GM19023 (cell line): ENCODE results near the gene SRC.
"Not testable (repeated sequence)": the region's sequence is repeated elsewhere in the genome, so short reads cannot be mapped to it uniquely, and the experiment has no call there.

Source experiments
- ATAC-seq: cut with Tn5 transposase; IDR thresholded peaks from one replicate; pipeline ENCODE4 v1.9.1; 2021; ENCODE audit warnings: mild to moderate bottlenecking, moderate library complexity; ENCODE audit not compliant: unreplicated experiment

The SRC gene

DNA sequence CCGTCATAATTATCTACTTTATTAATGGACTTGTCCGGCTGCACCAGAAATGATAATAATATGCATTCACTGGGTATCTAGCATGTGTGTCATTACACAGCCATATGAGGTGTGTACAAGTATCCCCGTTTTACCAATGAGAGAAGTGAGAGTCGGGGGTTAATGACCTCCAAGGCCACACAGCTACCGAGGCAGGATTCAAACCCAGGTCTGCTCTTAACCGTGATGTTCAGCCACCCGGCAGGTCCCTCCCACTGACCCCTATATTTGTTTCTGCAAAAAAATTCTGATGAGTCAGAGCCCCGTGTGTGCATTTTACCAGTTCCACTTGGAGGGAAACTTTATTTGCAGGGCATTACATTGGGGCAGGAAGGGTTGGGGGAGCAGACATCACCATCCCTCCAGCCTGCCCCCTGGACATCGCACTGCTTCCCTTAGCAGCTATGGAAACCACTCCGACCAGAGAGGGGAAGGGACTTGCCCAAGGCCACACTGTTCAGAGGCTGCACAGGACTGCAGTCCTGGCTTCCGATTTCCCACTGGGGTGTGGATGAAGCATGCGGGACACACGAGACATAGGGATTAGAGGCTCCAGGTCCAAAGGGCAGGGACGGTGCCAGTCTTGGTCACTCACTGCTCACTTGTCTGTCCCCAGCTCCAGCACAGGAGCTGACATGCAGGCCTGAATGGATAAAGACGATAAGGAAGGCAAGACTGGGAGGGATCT, 10.1 kb upstream of the SRC start:
- no peak for ATAC-seq

DNA sequence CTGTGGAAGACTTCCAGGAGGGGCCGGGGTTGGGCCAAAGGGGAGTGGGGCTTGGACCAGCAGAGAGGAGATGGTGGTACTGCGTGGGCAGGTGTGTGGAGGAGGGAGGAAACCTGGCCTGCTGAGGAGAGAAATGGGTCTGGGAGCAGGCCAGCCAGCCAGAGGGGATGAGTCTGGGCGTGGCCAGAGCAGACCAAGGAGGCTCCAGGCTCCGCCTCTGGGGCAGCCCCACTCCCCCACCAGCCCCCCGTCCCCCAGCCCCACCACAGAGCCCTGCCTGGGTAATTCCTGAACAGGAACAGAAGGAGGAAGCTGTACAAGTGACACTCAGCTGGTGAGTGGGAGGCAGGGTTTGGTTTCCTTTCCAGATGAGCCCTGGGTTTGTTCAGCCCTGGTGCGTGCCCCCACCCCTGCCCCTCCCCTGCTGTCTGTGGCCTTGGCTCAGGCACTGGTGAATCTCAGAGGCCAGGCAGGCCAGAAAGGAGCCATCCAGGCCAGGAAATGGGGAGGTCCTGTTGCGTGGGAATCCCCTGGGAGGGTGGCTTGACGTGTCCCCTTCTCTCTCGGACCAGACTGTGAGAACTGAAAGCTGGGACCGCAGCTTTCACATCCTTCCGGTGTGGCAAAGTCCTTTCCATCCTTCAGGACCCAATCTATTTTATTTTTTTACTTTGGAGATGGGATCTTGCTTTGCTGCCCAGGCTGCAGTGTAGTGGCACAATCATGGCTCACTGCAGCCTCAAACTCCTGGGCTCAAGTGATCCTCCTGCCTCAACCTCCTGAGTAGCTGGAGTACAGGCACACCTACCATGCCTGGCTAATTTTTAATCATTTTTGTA, 9.4 kb upstream of the SRC start:
- ATAC-seq: peak; percentile 67

- ATAC-seq: no peak
These were observed 8.5 kb upstream of the SRC start for GRCh38 chr20:37337208-37337991.

DNA sequence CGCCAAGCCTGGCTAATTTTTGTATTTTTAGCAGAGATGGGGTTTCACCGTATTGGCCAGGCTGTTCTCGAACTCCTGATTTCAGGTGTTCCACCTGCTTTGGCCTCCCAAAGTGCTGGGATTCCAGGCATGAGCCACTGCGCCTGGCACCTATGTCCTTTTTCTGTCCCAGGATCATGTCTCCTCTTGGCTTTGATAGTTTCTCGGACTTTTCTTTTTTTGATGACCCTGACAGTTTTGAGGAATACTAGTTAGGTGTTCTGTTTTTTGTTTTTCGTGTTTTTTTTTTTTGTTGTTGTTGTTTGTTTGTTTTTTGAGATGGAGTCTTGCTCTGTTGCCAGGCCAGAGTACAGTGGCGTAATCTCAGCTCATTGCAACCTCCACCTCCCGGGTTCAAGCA, 7.6 kb upstream of the SRC start:
- ATAC-seq: not testable (repeated sequence)

GRCh38 chr20:37339208-37339607, 6.7 kb upstream of the SRC start:
- no peak for ATAC-seq

GRCh38 chr20:37339764-37340109, 6.2 kb upstream of the SRC start:
- not testable (repeated sequence) for ATAC-seq

DNA sequence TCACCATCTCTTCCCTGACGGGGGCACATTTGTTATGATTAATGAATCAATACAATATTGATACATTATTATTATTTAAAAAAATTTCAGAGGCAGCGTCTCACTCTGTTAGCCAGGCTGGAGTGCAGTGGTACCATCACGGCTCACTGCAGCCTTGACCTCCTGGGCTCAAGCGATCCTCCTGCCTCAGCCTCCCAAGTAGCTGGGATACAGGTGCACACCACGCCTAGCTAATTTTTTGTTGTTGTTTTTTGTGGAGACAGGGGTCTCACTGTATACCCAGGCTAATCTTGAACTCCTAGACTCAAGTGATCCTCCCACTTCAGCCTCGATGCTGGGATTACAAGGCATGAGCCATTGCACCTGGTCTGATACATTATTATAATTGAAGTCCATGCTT, 4.9 kb upstream of the SRC start:
- ATAC-seq: no peak

DNA sequence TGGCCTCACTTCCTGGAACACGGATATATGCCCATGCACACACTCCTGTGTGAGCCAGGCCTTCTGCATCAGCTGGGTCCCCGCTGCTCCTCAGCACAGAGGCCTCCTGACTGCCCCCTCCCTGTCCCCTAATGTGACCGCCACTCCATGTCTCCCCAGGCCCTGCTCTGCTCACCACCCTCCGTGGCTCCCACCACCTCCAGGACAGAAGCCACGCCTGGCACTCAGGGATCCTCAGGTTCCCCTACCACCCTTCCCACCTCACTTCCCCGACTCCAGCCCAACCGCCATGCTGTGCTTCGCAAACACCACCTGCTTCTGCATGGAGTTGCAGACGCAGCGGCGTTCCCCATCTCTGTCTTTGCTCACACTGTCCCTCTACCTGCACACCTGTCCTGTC, 4.3 kb upstream of the SRC start:
- no peak for ATAC-seq

- ATAC-seq: no peak
These were observed 3.4 kb upstream of the SRC start for GRCh38 chr20:37342231-37343177.

GRCh38 chr20:37343212-37343993, 2.5 kb upstream of the SRC start:
- no peak for ATAC-seq

DNA sequence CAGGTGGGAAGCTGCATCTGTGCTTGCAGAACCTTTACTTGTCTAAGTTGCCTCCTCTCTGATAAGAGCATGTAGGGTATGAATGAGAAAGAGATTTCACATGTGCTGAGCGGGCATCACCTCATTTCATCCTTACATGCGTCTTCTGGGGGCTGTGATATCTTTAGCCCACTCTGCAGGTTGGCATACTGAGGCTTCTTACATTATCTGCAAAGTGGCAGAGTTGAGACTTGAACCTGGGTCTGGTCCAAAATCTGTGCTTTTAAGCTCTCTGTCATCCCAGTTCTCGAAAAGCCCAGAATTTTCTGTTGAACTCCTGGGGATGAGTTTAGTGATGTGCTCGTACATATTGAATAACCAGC, 2.0 kb upstream of the SRC start:
- ATAC-seq: no peak

GRCh38 chr20:37344506-37345338, 1.2 kb upstream of the SRC start:
- ATAC-seq: no peak

DNA sequence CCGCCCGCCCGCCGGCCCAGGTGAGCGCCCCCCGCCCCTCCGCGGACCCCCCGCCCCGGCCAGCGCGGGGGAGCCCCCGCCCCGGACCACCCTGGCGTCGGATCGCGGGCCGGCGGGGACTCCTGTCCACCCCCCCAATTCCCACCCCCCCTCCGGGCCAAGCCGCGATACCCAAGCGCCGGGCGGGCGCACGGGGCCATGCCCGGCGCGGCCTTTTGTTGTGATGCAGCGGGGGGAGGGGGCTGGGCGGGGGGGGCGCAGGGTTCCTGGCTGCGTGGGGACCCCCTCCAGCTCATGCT, 245 bp downstream of the SRC start:
- ATAC-seq: no peak

DNA sequence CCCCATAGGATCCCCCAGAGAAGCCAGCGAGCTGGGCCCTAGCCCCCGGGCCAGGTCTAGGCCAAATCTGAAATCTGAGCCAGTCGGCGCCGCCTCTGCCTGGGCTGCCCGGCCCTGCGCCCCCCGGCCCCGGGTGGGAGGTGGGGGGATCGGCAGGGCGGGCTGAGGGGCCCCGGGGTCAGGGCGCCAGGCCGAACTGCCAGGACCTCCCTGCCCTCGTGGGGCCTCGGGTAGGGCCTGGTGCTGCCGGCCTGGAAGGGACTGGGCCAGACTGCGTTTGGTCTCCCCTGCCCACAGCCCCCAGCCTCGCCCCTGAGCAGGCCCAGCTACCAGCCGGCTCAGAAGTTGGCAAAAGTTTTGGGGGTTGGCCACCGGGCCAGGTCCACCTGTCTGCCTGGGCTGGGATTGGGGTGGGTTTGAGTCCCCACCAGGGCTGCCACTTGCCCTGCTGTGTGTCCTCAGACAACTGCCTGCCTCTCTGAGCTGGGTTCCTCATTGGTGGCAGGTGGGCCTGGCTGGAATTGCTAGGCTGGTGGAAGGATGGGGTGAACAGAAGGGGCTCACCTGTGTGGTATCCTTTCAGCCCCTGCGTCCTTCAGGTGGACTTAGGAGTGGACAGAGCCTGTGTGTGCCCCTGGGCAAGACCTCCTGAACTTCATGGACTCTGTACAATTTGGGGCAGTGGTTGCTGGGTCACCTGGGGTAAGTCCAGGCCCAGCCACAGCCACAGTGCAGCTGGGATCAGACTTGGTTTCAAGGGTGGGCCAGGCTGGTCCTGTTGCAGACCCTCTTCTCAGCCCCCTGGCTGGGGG, 801 bp downstream of the SRC start:
- no peak for ATAC-seq

- ATAC-seq: no peak
These were observed 1.4 kb downstream of the SRC start for GRCh38 chr20:37347347-37347823.

DNA sequence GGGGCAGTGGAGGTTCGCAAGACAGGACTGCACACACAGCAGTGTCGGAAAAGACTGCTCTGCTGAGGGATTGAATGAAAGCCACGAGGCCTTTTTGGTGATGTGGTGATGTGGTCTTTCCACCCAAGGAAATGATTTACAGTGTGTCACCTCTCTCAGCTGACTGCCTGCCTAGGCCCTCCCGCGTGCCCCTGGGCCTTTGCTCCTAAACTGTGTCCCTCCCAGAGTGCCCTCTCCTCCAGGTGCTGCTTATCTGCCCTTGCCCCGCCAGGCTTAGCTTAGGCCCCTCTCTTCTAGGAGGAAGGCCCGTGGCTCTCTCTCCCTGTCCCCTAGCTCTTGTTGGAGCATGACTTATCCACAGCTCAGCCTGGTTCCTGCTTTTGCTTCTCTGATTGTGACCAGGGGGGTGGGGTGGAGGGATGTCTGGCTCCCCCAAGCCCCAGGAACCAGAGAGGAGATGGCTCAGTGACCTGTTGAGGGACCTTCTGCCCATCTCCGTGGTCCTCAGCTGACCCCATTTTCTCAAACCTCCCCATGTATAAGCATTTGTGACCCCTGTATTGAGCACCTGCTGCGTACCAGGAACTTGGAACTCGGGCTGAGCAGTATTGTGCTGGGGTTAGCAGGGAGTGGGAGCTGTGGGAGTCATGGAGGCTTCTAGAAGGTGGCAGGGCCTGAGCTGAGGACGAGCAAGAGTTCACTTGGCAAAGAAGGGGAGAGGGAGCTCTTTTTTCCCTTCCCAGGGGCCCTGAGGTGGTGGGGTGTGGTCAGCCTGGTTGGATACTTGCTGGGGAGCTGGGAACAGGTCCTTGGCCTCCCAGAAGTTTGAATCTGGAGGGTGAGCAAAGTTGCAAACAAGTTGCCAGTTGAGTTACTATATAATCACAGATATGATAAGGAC, 2.2 kb downstream of the SRC start:
- ATAC-seq: no peak
